Skin of body (tissue), 2 donors: Measurements from ENCODE around the gene SLC2A1. TPM values are rescaled to one million over a fixed set of nuclear protein-coding genes. Genes with fewer than 3 reads are reported as not detected.

Experiments used
- DNase-seq: peaks from one replicate; lab custom pipeline; 2025; lab: John Stamatoyannopoulos, UW
- total RNA-seq: library from RNA; depleted of rRNA; stranded (reverse); fragments of >200 nt; gene quantifications from one replicate; pipeline ENCODE4 v1.2.3, GENCODE V29; 2014

The SLC2A1 gene
- total RNA-seq, 1 donor from 2014 or later: 76.7 TPM

GRCh38 chr1:42943166-42943565, 15.5 kb downstream of the SLC2A1 start:
- no peak for DNase-seq

GRCh38 chr1:42942444-42942843, 16.2 kb downstream of the SLC2A1 start:
- no peak for DNase-seq

- DNase-seq: no peak
Observed at GRCh38 chr1:42941640-42942330, 16.9 kb downstream of the SLC2A1 start.

GRCh38 chr1:42940851-42941639, 17.6 kb downstream of the SLC2A1 start:
- DNase-seq: peak; percentile 13

GRCh38 chr1:42938645-42939615, 19.7 kb downstream of the SLC2A1 start:
- DNase-seq: no peak

GRCh38 chr1:42937836-42938644, 20.6 kb downstream of the SLC2A1 start:
- DNase-seq: no peak

GRCh38 chr1:42937141-42937696, 21.4 kb downstream of the SLC2A1 start:
- DNase-seq: no peak

GRCh38 chr1:42936309-42937078, 22.2 kb downstream of the SLC2A1 start:
- no peak for DNase-seq

GRCh38 chr1:42935971-42936308, 22.7 kb downstream of the SLC2A1 start:
- no peak for DNase-seq

- no peak for DNase-seq
Observed at GRCh38 chr1:42935313-42935895, 23.3 kb downstream of the SLC2A1 start.

- DNase-seq: no peak
Observed at GRCh38 chr1:42934541-42935312, 23.9 kb downstream of the SLC2A1 start.

- DNase-seq: no peak
Observed at GRCh38 chr1:42933610-42934491, 24.8 kb downstream of the SLC2A1 start.

GRCh38 chr1:42933060-42933586, 25.5 kb downstream of the SLC2A1 start:
- no peak for DNase-seq

- DNase-seq: no peak
Observed at GRCh38 chr1:42932442-42932941, 26.2 kb downstream of the SLC2A1 start.

GRCh38 chr1:42931911-42932422, 26.7 kb downstream of the SLC2A1 start:
- DNase-seq: no peak

- no peak for DNase-seq
Observed at GRCh38 chr1:42931108-42931539, 27.5 kb downstream of the SLC2A1 start.
